HEK293 (cell line): ENCODE data around the gene IRF1.

ENCODE experiments used
- CTCF ChIA-PET: fragments of 350-600 bp; formaldehyde crosslinking; extraction: SDS; loops from one replicate; lab custom pipeline; 2021; ENCODE audit warnings: antibody characterized with exemption; lab: Yijun Ruan, JAX
- POLR2A ChIA-PET: fragments of 300-600 bp; formaldehyde crosslinking; extraction: SDS; loops from one replicate; lab custom pipeline; 2020; ENCODE audit warnings: antibody characterized with exemption, inconsistent platforms; lab: Yijun Ruan, JAX
- H3K27ac ChIP-seq: fragments of 200-500 bp; sonication (Bioruptor generic); 2 replicates; pipeline ENCODE4 v1.5.1; 2014; ENCODE audit warnings: low read depth, low read length, control low read depth, inconsistent platforms; ENCODE audit errors: extremely low read depth
- H3K36me3 ChIP-seq, 2 experiments: fragments of 200-500 bp in 1 of 2; sonication (Bioruptor generic) in 1 of 2; 1 replicate in 1 of 2; 2 replicates in 1 of 2; pipeline ENCODE4 v1.5.1; 2014 to 2017; ENCODE audit warnings: inconsistent platforms in 2 of 2, low read length in 2 of 2; ENCODE audit not compliant: control insufficient read depth in 2 of 2, insufficient read depth in 1 of 2
- H3K4me1 ChIP-seq: fragments of 200-500 bp; sonication (Bioruptor generic); 2 replicates; pipeline ENCODE4 v1.5.1; 2014; ENCODE audit warnings: mild to moderate bottlenecking, low read length, inconsistent platforms; ENCODE audit not compliant: control insufficient read depth, insufficient read depth
- H3K4me3 ChIP-seq: 2 replicates; pipeline ENCODE4 v1.5.1; 2011; ENCODE audit warnings: low read depth, mild to moderate bottlenecking, control low read depth, low read length, moderate library complexity
- H3K9me3 ChIP-seq: fragments of 200-500 bp; sonication (Bioruptor generic); 2 replicates; pipeline ENCODE4 v1.5.1; 2014; ENCODE audit warnings: low read depth, low read length, inconsistent platforms; ENCODE audit not compliant: control insufficient read depth, insufficient read depth
- CTCF ChIP-seq: fragments of 450-650 bp; formaldehyde crosslinking; IDR thresholded peaks from 2 replicates; pipeline ENCODE4 v1.5.1; 2016; ENCODE audit warnings: missing biosample characterization, missing genetic modification characterization
- EGR2 ChIP-seq: fragments of 450-650 bp; formaldehyde crosslinking; IDR thresholded peaks from 2 replicates; pipeline ENCODE4 v1.5.1; 2016; ENCODE audit warnings: low read depth, missing biosample characterization, missing genetic modification characterization
- GFI1B ChIP-seq: fragments of 450-650 bp; formaldehyde crosslinking; IDR thresholded peaks from 2 replicates; pipeline ENCODE4 v1.5.1; 2016; ENCODE audit warnings: missing biosample characterization, missing genetic modification characterization
- HOXA7 ChIP-seq: sonication (generic); formaldehyde crosslinking; IDR thresholded peaks from 2 replicates; pipeline ENCODE4 v1.8.1; 2022; ENCODE audit warnings: missing genetic modification reagents, borderline replicate concordance
- MZF1 ChIP-seq: fragments of 450-650 bp; formaldehyde crosslinking; IDR thresholded peaks from 2 replicates; pipeline ENCODE4 v1.5.1; 2017; ENCODE audit warnings: missing biosample characterization, missing genetic modification characterization, borderline replicate concordance
- PRDM10 ChIP-seq: fragments of 450-650 bp; formaldehyde crosslinking; IDR thresholded peaks from 2 replicates; pipeline ENCODE4 v1.5.1; 2016; ENCODE audit warnings: missing biosample characterization, missing genetic modification characterization
- SALL2 ChIP-seq: fragments of 450-650 bp; formaldehyde crosslinking; IDR thresholded peaks from 2 replicates; pipeline ENCODE4 v1.5.0; 2017; ENCODE audit warnings: missing biosample characterization, mild to moderate bottlenecking, missing genetic modification characterization, borderline replicate concordance
- ZBTB10 ChIP-seq: fragments of 450-650 bp; formaldehyde crosslinking; IDR thresholded peaks from 2 replicates; pipeline ENCODE4 v1.5.1; 2016; ENCODE audit warnings: missing biosample characterization, missing genetic modification characterization
- ZBTB44 ChIP-seq: fragments of 450-650 bp; IDR thresholded peaks from 2 replicates; pipeline ENCODE4 v1.5.1; 2018; ENCODE audit warnings: missing biosample characterization, mild to moderate bottlenecking, missing genetic modification characterization
- ZFP3 ChIP-seq: fragments of 450-650 bp; formaldehyde crosslinking; IDR thresholded peaks from 2 replicates; pipeline ENCODE4 v1.5.1; 2016; ENCODE audit warnings: low read depth, missing biosample characterization, missing genetic modification characterization
- ZFP69B ChIP-seq: fragments of 450-650 bp; formaldehyde crosslinking; IDR thresholded peaks from 2 replicates; pipeline ENCODE4 v1.5.1; 2016; ENCODE audit warnings: missing biosample characterization, missing genetic modification characterization
- ZNF148 ChIP-seq: fragments of 450-650 bp; formaldehyde crosslinking; IDR thresholded peaks from 2 replicates; pipeline ENCODE4 v1.5.0; 2017; ENCODE audit warnings: missing biosample characterization, missing genetic modification characterization, borderline replicate concordance
- ZNF202 ChIP-seq: fragments of 450-650 bp; formaldehyde crosslinking; IDR thresholded peaks from 2 replicates; pipeline ENCODE4 v1.5.1; 2016; ENCODE audit warnings: missing biosample characterization, missing genetic modification characterization, borderline replicate concordance
- ZNF362 ChIP-seq: fragments of 450-650 bp; formaldehyde crosslinking; IDR thresholded peaks from 2 replicates; pipeline ENCODE4 v1.5.1; 2016; ENCODE audit warnings: missing biosample characterization, missing genetic modification characterization
- ZNF501 ChIP-seq: fragments of 450-650 bp; formaldehyde crosslinking; IDR thresholded peaks from 2 replicates; pipeline ENCODE4 v1.5.1; 2016; ENCODE audit warnings: missing biosample characterization, missing genetic modification characterization
- ZNF544 ChIP-seq: fragments of 450-650 bp; formaldehyde crosslinking; IDR thresholded peaks from 2 replicates; pipeline ENCODE4 v1.5.0; 2017; ENCODE audit warnings: missing biosample characterization, missing genetic modification characterization
- ZNF549 ChIP-seq: fragments of 450-650 bp; IDR thresholded peaks from 2 replicates; pipeline ENCODE4 v1.5.1; 2018; ENCODE audit warnings: missing biosample characterization, missing genetic modification characterization, mild to moderate bottlenecking, inconsistent platforms, moderate library complexity
- ZNF701 ChIP-seq: fragments of 450-650 bp; formaldehyde crosslinking; IDR thresholded peaks from 2 replicates; pipeline ENCODE4 v1.5.1; 2016; ENCODE audit warnings: missing biosample characterization, missing genetic modification characterization
- ZNF707 ChIP-seq: fragments of 450-650 bp; formaldehyde crosslinking; IDR thresholded peaks from 2 replicates; pipeline ENCODE4 v1.5.1; 2016; ENCODE audit warnings: missing biosample characterization, missing genetic modification characterization

The IRF1 gene

GRCh38 chr5:132469380-132470009 is 21.1 kb downstream of the IRF1 start:
- H3K27ac ChIP-seq = no peak overlapping the region
- POLR2A ChIA-PET = no interaction called here
- H3K4me1 ChIP-seq = 0 out of 2 replicates have a peak, but pooled peaks cover 3% of the 10 kb centered on the region
- CTCF ChIA-PET = interaction anchor here (0.7 to 1.4 kb wide), 2 partner anchors 11 to 101 kb away, joined by 3 read pairs; no protein-coding TSS in a partner anchor
- 0 out of 2 replicates have a peak, but pooled peaks have one; percentile 17 for TF ChIP-seq CTCF (tag by site-specific recombination)
- TF ChIP-seq ZBTB44 (tag by site-specific recombination) = no peak
- no peak for TF ChIP-seq ZNF202
- TF ChIP-seq SALL2 = no peak
- H3K36me3 ChIP-seq = no peaks in the 10 kb centered on the region
- H3K9me3 ChIP-seq = no peaks in the 10 kb centered on the region
- no peak overlapping the region for H3K4me3 ChIP-seq

- no peak overlapping the region for H3K4me3 ChIP-seq
- no peaks in the 10 kb centered on the region for H3K9me3 ChIP-seq
- no peaks in the 10 kb centered on the region for H3K36me3 ChIP-seq
- ChIA-PET CTCF (interaction anchor here (0.6 to 1.4 kb wide), 3 partner anchors 10 to 100 kb away, joined by 3 read pairs; no protein-coding TSS in a partner anchor), POLR2A (no interaction called here)
- 0 out of 2 replicates have a peak, but pooled peaks cover 3% of the 10 kb centered on the region for H3K4me1 ChIP-seq
- H3K27ac ChIP-seq = no peak overlapping the region
- TF ChIP-seq HOXA7 (no peak), GFI1B (tag by site-specific recombination) (no peak), ZFP69B (tag by site-specific recombination) (no peak), ZNF549 (tag by site-specific recombination) (no peak), ZNF362 (no peak), MZF1 (no peak), ZNF544 (no peak), ZNF148 (tag by site-specific recombination) (no peak), ZBTB10 (tag by site-specific recombination) (no peak), ZNF701 (tag by site-specific recombination) (no peak), EGR2 (tag by site-specific recombination) (no peak), ZNF501 (no peak), PRDM10 (tag by site-specific recombination) (no peak), ZNF707 (tag by site-specific recombination) (no peak), ZFP3 (tag by site-specific recombination) (no peak)
These were observed 21.8 kb downstream of the IRF1 start for GRCh38 chr5:132468656-132469379.
